Ovary (tissue), 3 donors: Measurements from ENCODE around the gene TMEM169.

Experiments used
- POLR2A ChIP-seq: fragments of 450-650 bp; IDR thresholded peaks from one replicate; pipeline ENCODE4 v1.6.1; 2017; ENCODE audit warnings: antibody characterized with exemption, mild to moderate bottlenecking, moderate library complexity
- TF ChIP-seq, protein P1 (sequence below), 3 donors: fragments of 450-650 bp in 2 of 3; fragments of 200-600 bp in 1 of 3; IDR thresholded peaks; one replicate each; pipeline versions ENCODE4 v1.5.1 to v1.8.0; 2016 to 2022; ENCODE audit warnings: antibody characterized with exemption in 3 of 3, mild to moderate bottlenecking in 1 of 3
- donor health status: DM: no; HTN: no; CAD: no.

DNA sequence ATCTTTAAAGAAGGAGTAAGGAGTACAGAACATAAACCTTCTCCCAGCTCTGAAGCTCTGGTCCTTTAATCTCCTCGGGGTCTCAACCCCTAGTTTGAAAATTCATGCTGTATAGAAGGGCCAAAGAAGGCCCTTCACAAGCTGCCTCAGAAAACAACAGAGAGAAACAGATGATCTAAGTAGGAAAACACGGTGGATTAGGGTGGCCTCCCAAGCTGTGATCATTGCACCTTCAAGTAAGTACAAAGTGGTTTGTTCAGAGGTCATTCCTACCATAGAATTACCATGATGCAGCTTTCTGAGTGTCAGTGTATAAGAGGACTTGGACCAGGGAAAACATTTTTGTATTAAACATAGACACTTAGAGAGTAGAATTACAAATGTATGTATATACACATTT, 10.9 kb downstream of the TMEM169 start:
- TF ChIP-seq, protein P1, sequence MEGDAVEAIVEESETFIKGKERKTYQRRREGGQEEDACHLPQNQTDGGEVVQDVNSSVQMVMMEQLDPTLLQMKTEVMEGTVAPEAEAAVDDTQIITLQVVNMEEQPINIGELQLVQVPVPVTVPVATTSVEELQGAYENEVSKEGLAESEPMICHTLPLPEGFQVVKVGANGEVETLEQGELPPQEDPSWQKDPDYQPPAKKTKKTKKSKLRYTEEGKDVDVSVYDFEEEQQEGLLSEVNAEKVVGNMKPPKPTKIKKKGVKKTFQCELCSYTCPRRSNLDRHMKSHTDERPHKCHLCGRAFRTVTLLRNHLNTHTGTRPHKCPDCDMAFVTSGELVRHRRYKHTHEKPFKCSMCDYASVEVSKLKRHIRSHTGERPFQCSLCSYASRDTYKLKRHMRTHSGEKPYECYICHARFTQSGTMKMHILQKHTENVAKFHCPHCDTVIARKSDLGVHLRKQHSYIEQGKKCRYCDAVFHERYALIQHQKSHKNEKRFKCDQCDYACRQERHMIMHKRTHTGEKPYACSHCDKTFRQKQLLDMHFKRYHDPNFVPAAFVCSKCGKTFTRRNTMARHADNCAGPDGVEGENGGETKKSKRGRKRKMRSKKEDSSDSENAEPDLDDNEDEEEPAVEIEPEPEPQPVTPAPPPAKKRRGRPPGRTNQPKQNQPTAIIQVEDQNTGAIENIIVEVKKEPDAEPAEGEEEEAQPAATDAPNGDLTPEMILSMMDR (IDR thresholded peaks at IDR 0.05) = no peak
- TF ChIP-seq POLR2A = no peak
